Prostate gland (tissue), 2 donors: ENCODE data around the gene SLCO3A1.

Experiments used
- CTCF ChIP-seq, 4 experiments: fragments of 200-600 bp in 2 of 4; fragments of 450-650 bp in 2 of 4; sonication (generic) in 2 of 4; IDR thresholded peaks; 1 replicate in 3 of 4; 2 replicates in 1 of 4; pipeline ENCODE4 v1.5.1; 2016 to 2019; ENCODE audit warnings: antibody characterized with exemption in 4 of 4, mild to moderate bottlenecking in 2 of 4, moderate library complexity in 2 of 4
- POLR2AphosphoS5 ChIP-seq: sonication (generic); formaldehyde crosslinking; IDR thresholded peaks from one replicate; pipeline ENCODE4 v1.6.1; 2017; ENCODE audit warnings: antibody characterized with exemption

GRCh38 chr15:91919014-91919534 lies 65.6 kb downstream of the SLCO3A1 start:
- TF ChIP-seq CTCF (IDR thresholded peaks at IDR 0.05) (no peak), POLR2AphosphoS5 (no peak)
